Hematopoietic multipotent progenitor cell treated with erythropoietin and hydrocortisone succinate and interleukin-3 and kit ligand, for 8 days (in vitro differentiated cells): ENCODE data around the gene ADGRG4.
"Not testable (repeated sequence)": the region's sequence is repeated elsewhere in the genome, so short reads cannot be mapped to it uniquely, and the experiment has no call there.

Experiments used
- DNase-seq: peaks from one replicate; pipeline ENCODE4 v3.0.0-alpha.2; 2015

The ADGRG4 gene

DNA sequence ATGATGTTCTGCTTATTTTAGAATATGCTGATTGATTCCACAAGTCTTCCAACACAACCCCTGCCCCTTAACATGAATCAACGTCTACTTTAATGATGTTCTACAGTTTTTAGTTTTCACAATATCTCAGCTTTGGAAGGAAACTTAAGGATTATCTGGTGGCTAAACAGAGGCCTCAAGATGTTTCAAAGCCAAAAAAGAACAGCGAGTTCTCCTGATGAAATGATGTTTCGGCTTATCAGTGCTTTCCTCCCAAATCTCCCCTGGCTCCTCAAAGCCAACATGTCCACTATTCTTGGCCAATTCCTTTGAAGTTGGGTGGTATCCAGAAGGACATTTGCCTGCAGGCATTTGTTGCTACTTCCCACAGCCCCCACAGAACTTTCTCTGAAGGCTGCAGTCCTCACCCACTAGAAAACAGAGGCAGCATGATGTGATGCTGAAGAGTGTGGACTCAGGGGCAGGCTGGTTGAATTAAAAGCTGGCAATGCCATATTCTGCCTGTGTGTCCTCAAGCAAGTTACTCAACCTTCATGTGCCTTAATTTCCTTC is 87.3 kb downstream of the ADGRG4 start:
- no peak for DNase-seq

DNA sequence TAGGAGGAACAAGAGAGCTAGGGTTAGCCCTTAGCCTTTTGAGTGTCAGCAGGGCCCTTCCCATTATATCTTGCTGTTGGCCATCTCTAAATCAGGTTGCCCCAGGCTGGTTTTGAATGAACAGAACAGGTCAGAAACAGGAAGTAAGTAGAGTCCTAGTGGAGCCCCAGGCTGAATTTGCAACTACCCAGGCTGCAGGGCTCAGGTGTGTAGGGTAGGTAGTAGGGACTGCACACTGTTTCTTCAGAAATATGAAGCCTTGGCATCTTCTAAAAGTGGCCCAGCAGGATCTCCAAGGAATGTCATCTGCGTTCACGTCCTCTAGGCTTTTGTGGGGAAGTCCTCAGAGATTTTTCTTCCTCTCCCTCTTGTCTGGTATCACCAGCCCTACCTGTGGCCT is 90.2 kb downstream of the ADGRG4 start:
- DNase-seq = no peak

DNA sequence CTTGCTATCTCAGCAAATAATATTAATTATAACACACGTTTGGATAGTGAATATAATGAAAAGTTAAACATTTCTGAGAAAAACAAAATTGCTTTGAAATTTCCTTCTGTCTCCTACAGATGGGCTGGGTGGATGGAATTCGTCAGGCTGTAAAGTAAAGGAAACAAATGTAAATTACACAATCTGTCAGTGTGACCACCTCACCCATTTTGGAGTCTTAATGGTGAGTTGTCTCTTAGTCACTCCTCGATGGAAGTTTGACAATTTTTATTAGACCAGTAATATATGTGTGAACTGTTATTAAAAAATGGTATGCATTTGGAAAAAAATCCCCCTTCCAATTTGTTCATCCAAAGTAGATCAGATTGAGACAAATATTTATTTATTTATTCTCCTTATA is 94.5 kb downstream of the ADGRG4 start:
- no peak for DNase-seq

DNA sequence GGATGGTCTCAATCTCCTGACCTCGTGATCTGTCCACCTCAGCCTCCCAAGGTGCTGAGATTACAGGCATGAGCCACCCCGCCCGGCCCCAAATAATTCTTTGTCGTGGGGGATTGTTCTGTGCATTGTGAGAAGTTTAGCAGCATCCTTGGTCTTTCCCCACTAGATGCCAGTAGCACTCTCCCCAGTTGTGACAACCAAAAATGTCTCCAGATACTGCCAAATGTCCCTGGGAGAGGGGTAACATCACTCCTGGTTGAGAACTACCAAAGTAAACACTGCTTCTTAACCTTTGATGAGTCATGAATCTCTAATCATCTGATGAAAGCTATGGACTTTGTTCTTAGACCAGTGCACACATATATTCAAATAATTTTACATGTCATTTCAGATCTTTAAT is 96.2 kb downstream of the ADGRG4 start:
- no peak for DNase-seq

DNA sequence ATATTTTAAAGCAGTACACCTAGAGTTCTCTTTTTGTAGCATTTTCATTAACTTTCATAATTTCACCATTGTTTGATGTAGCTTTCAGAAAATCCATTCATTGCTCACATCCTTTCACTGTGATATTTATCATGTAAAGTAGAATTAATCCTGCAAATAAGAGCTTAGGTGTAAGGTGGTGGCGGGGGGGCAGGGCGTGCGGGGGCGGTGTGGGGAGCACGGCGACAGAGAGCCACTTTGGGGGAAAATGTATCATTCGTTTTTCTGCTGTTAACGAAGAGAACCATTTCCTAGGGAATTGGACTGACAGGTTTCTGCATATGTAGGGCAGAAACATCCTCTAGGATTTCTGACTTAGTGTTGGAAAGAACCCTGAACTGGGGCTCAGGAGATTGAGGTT is 104.4 kb downstream of the ADGRG4 start:
- no peak for DNase-seq

DNA sequence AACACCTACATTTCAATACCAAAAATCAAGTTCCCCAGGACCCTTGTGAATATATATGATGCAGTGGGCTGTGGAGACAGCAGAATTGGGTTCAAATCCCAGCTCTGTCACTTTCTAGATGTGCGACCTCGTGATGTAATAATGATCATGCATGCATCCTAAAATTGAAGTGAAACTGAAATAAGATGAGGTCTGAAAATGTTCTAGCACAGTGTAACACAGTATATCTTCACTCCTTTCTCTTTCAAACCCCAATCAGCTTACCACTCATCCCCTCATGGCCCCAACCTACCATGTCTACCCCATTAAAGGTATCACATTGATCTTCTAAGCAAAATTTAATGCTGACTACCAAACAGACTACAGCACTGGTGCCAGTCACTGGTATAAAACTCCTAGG is 117.0 kb downstream of the ADGRG4 start:
- DNase-seq = no peak

GRCh38 chrX:136421338-136421737 is 120.6 kb downstream of the ADGRG4 start:
- no peak for DNase-seq

DNA sequence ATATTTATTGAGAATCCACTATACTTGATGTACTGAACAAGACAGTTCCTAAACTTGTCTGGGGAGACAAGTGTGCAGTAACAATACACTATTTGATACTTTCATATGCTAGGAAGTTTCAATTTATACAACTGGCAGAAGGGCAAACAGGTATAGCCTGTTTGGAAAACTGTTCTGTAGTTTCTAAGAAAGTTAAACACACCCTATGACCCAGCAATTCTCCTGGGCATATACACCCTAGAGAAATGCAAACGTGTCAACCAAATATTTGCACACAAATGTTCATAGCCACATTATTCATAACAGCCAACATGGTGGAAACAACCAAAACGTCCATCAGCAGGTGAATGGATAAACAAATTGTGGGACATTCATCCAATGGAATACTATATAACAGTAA is 123.0 kb downstream of the ADGRG4 start:
- DNase-seq = no peak

DNA sequence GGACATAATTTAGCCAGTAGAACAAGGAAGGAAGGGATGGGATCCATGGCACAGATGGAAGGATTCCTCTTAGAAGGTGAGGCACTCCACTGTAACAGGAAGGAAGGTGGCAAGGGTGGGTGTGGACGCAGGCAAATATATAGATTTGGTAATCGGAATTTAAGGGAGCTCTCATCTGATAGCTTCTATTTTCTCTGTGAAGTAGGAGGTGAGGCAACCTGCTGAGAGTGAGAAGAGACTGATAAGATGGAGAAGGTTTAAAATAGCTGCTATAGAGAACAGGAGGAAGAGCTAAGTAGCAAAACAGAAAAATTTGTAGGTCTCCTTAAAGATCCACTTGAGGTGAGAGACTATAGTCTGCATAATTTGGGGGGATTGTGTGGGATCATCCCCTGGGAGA is 125.2 kb downstream of the ADGRG4 start:
- DNase-seq = no peak

GRCh38 chrX:136431625-136432024 is 130.9 kb downstream of the ADGRG4 start:
- DNase-seq = no peak

DNA sequence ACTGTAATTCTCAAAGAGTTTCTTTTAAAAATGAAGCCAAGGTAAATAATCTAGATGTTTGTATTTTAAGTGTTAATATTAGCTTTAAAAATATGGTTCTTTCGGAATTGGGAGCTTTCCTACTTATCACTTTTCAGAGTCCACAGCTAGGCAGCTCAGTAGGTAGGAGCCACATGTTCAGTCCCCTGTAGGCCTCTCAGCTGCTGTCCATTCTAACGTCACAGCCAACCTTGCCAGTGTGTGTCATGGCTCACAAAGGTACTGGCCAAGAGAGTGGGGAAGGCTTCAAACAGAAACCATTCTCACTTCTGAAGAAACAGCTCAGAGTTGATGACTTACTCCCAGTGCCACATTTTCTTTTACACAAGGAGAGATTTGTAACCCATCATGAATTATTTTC is 137.0 kb downstream of the ADGRG4 start:
- DNase-seq = no peak

DNA sequence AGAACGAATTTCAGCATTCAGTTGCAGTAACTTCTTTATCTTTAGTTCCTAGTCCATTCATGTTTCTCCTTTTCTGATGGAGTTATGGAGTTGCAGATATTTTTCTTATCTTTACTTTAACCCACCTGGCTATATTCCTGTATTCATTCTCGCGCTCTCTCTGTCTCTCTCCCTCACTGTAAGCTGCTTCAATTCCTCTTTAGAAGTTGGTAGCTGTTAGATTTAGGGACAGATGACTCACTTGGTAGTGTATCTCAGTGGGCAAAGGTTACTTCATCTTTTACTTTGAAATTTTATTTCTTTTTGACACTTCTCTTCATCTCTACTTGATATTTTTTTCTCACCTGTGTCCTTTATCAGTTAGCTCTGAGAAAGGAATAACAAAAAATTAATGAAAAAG is 137.4 kb downstream of the ADGRG4 start:
- DNase-seq = no peak

GRCh38 chrX:136445674-136446073 is 144.9 kb downstream of the ADGRG4 start:
- not testable (repeated sequence) for DNase-seq

GRCh38 chrX:136446208-136446607 is 145.4 kb downstream of the ADGRG4 start:
- no peak for DNase-seq

GRCh38 chrX:136447308-136447707 is 146.5 kb downstream of the ADGRG4 start:
- no peak for DNase-seq

GRCh38 chrX:136447968-136448367 is 147.2 kb downstream of the ADGRG4 start:
- DNase-seq = no peak

GRCh38 chrX:136450050-136450830 is 149.5 kb downstream of the ADGRG4 start:
- DNase-seq = no peak

DNA sequence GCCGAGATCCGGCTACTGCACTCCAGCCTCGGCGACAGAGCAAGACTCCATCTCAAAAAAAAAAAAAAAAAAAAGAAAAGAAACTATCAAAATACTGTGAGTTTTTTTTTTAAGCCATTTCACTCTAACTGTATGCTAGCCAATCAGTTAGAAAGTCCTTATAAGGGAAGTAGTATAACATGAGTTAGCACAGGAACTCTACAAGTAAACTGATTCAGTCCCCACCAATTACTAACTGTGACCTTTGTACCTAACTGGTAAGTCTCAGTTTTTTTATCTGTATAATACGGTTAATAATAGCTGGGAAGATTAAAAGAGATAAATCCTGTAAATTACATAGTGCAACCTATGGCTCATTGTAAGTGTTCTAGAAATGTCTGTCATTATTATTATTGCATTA is 151.9 kb downstream of the ADGRG4 start:
- DNase-seq = no peak

GRCh38 chrX:136453114-136453513 is 152.4 kb downstream of the ADGRG4 start:
- no peak for DNase-seq

DNA sequence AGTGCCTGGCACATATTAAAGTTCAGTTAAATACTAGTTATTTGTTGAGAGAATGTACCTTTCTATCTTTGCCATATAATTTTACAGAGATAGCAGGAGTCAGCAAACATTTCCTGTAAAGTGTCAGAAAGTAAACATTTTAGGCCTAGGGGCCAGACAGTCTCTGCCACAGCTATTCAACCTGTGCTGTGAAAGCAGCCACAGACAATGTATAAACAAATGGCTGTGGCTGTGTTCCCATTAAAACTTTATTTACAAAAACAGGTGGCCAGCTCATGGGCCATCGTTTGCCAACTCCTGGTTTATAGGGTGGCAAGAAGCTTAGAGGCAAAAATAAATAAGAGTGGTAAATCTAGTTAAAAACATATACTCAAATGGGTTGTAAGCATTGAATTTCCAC is 153.0 kb downstream of the ADGRG4 start:
- no peak for DNase-seq

DNA sequence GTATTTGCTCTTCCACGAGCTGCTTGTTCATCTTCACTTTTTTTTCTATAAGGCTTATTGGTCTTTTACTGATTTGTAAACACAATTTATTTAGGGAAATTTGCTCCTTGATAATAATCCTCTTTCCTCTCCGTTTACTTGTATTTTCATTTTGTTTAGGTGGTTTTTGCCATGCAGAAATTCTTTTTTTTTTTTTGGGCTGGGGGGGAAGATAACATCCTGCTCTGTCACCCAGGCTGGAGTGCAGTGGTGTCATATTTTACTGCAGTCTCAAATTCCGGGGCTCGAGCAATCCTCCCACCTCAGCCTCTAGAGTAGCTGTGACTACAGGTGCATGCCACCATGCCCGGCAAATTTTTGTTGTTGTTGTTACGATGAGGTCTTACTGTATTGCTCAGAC is 155.4 kb downstream of the ADGRG4 start:
- DNase-seq = no peak

- DNase-seq = no peak
Observed at GRCh38 chrX:136457303-136457917, 156.6 kb downstream of the ADGRG4 start.

DNA sequence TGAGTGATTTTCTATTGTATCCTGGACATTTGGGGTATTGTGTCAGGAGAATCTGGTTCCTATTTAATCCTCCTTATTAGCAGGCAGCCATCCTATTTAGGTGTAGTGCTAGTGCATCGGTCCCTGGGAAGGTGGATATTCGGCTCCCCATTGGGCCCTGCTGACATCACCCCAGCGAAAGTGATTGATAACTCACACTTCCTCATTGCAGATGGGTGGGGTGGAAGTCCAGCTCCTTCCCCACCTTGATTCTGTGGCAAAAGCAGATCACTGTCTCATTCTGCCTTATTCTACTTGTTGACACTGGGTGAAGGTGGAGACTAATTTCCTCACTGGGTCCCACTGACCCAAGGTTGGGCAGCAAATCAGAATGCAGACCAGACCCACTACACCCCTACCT is 163.8 kb downstream of the ADGRG4 start:
- no peak for DNase-seq
